Iris pigment epithelial cell (primary cell): ENCODE measurements around the gene ZNF622.

Experiments
- DNase-seq: peaks from one replicate; pipeline ENCODE4 v3.0.0-alpha.2; 2011; ENCODE audit warnings: low read depth

ZNF622 gene

GRCh38 chr5:16465544-16466432 is at the start of gene ZNF622:
Gene ZNF622 (minus strand): TSS chr5:16465800. CDS start chr5:16465665, 135 bp downstream.
- DNase-seq = peak; percentile 84

- DNase-seq = no peak
These were observed 44.5 kb upstream of the ZNF622 start for GRCh38 chr5:16510098-16510497.

- DNase-seq = no peak
These were observed 43.3 kb upstream of the ZNF622 start for GRCh38 chr5:16508730-16509531.

- peak; percentile 8 for DNase-seq
These were observed 42.1 kb upstream of the ZNF622 start for GRCh38 chr5:16507716-16508115.

- no peak for DNase-seq
These were observed 40.3 kb upstream of the ZNF622 start for GRCh38 chr5:16505904-16506303.

- DNase-seq = no peak
These were observed 39.7 kb upstream of the ZNF622 start for GRCh38 chr5:16505140-16505891.

- no peak for DNase-seq
These were observed 39.0 kb upstream of the ZNF622 start for GRCh38 chr5:16504571-16504970.

- peak; percentile 59 for DNase-seq
These were observed 37.3 kb upstream of the ZNF622 start for GRCh38 chr5:16502866-16503265.

- DNase-seq = no peak
These were observed 34.4 kb upstream of the ZNF622 start for GRCh38 chr5:16500024-16500423.

GRCh38 chr5:16497546-16497945 is 31.9 kb upstream of the ZNF622 start:
- no peak for DNase-seq

GRCh38 chr5:16493261-16493660 is 27.7 kb upstream of the ZNF622 start:
- peak; percentile 37 for DNase-seq

- DNase-seq = peak; percentile 79
These were observed 27.0 kb upstream of the ZNF622 start for GRCh38 chr5:16492398-16493140.

GRCh38 chr5:16490911-16491310 is 25.3 kb upstream of the ZNF622 start:
- no peak for DNase-seq

- peak; percentile 73 for DNase-seq
These were observed 23.8 kb upstream of the ZNF622 start for GRCh38 chr5:16489322-16489791.

- no peak for DNase-seq
These were observed 21.9 kb upstream of the ZNF622 start for GRCh38 chr5:16487456-16487855.

GRCh38 chr5:16486711-16487111 is 21.1 kb upstream of the ZNF622 start:
- DNase-seq = no peak

GRCh38 chr5:16485656-16486055 is 20.1 kb upstream of the ZNF622 start:
- no peak for DNase-seq

- no peak for DNase-seq
These were observed 18.5 kb upstream of the ZNF622 start for GRCh38 chr5:16484081-16484480.

- DNase-seq = no peak
These were observed 17.8 kb upstream of the ZNF622 start for GRCh38 chr5:16483361-16483760.

GRCh38 chr5:16482891-16483290 is 17.3 kb upstream of the ZNF622 start:
- DNase-seq = no peak

GRCh38 chr5:16480821-16481538 is 15.4 kb upstream of the ZNF622 start:
- no peak for DNase-seq
